ENCODE measurements around the gene GRID2.
"Not testable (repeated sequence)": the region's sequence is repeated elsewhere in the genome, so short reads cannot be mapped to it uniquely, and the experiment has no call there.

Gene GRID2

DNA sequence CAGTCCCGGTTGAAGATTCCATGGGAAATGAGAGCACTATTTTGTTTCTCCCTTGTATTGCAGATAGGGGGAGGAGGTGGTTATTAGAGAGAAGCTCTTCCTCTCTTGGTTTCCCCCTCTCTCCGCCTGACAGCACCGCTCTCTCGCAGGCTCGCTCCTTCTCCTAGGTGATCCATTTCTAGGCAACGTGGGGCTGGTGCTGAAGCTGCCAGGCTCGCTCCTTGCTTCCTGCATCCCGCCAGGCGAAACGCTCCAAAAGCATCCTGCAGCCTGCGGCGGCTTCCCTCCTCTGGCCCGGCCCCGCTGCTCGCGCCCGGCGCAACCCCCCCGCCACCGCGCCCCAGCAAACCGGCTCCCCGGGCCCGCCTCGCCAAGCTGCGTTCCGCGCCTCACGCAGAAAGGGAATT is at the start of gene GRID2:
Gene GRID2, plus strand, starts transcription at position 346 of the 407 bp plus-strand sequence.
- DNase-seq = no peak

DNA sequence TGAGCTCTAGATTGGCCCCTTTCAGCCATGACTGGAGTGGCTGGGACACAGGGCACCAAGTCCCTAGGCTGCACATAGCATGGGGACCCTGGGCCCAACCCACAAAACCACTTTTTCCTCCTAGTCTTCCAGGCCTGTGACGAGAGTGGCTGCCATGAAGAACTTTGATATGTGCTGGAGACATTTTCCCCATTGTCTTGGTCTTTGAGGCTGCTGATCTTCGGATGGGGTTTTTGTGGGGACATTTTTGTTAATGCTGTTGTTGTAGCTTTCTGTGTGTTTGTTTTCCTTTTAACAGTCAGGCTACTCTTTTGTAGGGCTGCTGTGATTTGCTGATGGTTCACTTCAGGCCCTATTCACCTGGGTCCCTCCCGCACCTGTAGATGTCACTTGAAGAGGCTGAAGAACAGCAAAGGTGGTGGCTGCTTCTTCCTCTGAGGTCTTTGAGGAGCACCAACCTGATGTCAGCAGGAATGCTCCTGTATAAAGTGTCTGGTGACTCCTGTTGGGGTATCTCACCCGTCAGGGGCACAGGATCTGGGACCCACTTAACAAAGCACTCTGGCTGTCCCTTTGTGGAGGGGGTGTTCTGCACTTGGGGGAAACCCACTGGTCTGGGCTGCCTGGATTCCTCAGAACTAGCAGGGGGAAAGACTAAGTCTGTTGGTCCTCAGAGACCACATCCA is 49.6 kb upstream of the GRID2 start:
- no peak for DNase-seq

DNA sequence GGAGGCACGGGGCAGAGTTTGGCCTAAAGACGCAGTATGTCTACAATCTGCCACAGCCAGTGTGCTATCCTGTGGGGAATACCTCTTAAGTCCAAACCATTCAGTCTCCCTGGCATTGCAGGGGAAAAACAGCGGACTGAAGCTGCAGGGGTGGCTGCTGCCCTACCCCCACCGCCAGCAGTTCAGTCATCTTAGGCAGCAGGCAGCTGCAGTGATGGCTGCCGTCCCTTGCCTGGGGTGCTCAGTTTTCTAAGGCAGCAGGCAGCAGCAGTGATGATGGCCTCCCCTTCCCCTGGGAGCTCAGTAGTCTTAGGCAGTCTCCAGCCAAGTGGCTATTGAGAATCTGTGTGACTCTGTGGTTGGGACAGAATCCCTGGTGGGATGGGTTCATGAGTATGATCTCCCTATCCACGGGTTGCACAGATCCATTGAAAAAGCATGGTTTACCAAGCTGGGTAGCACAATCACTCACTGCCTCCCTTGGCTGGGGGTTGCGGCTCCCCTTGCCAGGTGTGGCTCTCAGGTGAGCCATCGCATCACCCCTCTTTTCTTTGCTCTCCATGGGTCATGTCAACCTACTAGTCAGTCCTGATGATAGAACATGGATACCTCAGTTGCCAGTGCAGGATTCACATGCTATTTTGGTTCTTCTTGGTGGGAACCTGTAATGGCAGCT is 48.9 kb upstream of the GRID2 start:
- no peak for DNase-seq

DNA sequence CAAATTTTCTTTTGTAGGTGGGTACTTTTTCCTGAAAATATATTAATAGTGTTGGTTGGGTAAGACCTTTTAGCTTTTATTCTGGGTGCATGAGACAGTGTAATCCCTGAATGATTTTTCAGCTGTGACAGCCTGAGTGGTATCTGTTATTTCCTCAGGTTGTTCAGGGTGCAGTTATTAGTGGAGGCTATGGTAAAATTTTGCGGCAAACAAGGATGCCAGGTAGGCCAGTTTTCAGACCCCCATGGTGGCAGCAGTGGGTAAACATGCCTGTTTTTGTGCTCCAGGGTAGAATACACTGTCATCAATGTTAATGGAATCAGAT is 47.9 kb upstream of the GRID2 start:
- DNase-seq = no peak

DNA sequence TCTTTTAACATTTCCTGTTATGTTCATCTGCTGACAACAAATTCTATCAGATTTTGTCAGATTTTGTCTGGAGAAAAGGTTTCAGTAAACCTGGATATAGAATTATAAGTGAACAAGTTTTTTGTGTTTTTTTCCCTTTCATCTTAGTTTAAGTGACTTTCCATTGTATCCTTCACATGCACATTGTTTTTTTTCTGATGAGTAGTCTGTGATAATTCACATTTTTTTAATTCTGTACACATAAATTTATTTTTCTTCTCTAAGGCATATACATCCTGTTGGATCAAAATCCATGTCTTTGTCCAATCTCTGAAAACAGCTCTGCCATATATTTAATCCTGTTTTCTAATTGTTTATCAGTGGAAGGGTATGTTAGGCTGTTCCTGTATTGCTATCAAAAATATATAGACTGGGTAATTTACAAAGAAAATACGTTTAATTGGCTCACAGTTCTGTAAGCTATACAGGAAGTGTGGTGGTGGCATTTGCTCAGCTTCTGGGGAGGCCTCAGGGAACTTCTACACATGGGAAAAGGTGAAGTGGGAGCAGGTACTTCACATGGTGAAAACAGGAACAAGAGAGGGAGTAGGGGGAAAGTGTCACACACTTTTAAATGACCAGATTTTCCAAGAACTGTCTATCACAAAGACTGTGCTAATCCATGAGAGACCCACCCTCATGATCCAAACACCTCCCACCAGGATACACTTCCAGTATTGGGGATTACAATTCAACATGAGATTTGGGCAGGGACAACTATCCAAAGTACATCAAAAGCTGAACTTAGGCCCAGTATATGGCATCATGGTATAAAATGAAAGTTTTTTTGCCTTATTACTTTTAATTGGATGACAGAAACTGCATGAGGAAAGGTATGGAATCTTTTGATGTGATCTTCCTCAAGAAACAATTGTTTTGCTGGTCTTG is 45.6 kb upstream of the GRID2 start:
- DNase-seq = no peak

DNA sequence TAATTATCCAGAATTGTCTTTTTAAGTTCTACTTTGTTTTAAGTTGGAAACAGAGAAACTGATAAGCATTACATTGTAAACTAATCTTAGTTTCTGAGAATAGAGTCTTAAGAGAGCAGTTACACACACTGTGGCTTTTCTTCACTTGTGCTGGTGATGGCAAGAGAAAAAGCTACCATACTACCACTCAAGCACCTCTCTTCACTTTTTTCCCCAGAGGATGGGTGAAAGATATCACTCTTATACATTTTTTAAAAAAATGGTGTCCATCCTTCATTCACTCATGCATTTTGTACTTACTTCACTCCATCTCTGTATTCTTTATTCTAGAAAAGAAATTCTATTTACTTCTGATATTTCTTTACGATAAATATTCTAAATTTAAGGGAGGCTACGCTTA is 42.5 kb upstream of the GRID2 start:
- no peak for DNase-seq

DNA sequence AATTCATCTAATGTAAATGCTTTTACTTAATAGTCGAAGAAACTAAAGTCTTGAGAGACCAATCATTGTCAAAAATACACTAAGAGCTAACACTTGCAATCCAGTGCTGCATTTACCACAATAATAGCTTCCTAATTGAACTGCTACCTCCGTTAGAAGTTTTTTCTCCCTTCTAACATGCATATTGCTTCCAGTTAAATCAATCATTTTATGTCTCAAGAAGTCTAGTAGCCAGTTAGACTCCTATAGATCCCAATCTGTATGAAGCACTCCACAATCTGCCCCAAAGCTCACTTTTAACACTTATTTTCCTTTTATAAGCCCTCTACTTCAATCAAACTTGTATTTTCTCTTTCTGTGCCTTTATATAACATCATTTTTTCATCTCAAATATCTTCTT is 41.4 kb upstream of the GRID2 start:
- DNase-seq = no peak

DNA sequence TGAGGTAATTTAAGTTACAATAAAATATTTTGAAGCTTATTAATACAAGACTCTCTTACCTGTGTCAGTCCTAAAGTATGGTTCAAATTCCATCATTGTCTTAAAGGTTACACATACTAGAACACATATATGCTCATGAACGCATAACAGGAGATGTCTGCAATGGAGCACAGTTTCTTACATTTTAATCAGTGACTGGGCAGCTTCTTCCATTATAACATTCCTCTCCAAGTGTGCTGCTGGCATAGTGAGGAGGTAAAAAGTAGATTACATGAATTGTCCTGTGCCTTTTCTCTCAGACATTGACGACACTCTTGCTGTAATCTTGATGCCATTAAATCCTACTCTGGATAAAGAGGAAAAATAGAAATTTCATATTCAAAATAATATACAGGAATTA is 40.8 kb upstream of the GRID2 start:
- DNase-seq = no peak

DNA sequence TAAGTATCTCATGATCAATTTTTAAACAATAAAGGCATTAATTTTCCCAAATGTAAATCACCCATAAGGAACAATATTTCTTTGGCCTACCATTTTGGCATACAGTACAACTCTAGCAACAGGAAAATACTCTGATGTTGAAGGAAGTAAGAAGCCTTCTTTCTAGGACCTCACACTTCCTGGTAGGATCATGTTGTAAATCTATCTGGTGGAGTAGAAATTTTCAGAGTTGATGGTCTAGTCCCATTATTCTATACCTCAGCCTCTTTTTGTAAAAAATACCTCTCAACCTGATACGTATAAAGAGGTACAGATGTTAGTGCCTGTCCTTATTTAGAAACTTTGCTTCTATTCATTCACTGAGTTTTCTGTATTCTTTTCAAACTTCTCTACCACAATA is 40.2 kb upstream of the GRID2 start:
- DNase-seq = no peak

DNA sequence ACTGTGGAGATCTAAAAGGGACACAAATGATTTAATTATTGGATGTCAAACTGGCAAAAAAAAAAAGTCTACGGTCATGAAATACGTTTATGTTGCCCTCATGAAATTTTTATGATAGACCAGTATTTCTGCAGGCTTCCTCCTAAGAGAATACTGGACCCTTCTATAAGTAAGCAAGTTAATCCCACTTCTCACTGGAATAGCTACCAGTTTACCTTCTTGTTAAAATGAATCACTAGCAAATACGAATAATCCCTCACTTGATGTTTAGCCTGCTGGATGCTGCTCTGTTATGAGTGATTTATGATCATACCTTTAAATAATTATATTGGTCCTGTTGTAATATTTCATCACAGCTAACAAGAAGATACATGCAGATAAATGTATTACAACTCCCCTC is 39.6 kb upstream of the GRID2 start:
- no peak for DNase-seq

DNA sequence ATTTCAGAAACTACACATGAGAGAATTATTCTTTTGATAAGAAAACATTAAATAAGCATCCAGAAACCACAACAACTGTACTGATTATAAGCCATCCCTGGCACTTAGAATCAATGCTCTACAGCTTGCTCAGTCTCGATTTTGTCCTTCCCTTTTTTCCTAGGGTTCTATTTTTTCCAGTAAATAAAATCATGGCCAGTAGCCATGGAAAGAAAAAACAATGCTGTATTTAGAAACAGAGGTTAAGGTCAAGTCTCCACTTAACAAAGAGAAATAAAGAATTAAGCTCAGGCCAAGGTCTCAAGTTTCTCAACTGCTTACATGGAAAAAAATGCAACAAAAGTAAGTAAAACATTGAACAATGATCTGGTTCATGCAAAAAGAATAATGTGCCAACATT is 38.7 kb upstream of the GRID2 start:
- DNase-seq = no peak

DNA sequence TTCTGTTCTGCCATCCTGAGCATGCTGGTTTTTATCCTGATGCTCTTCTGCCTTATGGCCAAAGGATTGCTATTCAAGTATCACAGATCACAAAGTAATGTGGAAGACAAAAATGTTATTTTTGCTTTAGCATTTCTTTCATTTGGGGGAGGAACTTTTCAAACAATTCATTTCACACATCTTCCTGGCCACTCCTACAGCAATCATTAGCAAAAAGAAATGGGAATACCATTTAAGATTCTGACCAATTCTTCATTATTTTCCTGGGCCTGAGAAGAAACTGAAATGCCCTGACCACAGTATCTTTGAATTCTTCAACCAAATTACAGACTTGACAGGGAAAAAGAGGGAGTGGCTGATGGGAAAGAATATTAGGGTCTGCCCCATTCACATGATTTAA is 38.0 kb upstream of the GRID2 start:
- DNase-seq = no peak

DNA sequence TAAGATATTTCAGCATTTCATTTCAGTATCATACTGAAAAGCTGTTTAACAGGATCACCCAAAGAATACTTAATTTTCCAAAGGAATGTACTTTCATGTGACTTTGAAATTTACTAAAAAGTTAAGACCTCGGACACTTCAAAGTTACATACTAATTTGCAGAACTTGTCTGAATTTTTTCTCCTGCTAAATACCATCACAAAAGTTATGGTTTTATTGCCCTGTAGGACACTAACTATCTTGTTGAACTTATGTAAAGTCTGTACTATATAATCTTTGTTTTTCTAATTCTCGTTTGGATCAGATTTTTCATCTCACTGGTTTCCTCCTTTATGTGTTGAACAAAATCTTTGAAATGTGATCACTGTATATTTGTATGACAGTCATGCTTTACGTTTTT is 37.2 kb upstream of the GRID2 start:
- DNase-seq = no peak

DNA sequence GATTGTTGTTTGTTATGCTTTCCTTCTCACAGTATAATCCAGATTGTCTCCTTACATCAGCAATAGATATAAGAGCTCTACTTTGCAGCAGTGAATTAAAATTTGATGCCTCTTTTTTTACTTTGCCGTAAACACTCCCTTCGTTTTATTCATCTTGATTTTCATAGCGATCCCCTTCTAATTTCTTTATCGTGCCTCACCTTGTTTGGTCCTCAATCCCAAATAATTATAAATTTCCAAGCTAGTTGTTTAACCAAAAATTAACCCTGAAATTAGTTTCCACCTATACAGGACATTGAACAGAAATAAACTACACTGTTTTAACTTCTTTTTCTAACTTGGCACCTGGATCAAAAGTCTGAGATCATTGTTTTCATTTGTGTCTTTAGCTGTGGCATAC is 35.1 kb upstream of the GRID2 start:
- DNase-seq = no peak

DNA sequence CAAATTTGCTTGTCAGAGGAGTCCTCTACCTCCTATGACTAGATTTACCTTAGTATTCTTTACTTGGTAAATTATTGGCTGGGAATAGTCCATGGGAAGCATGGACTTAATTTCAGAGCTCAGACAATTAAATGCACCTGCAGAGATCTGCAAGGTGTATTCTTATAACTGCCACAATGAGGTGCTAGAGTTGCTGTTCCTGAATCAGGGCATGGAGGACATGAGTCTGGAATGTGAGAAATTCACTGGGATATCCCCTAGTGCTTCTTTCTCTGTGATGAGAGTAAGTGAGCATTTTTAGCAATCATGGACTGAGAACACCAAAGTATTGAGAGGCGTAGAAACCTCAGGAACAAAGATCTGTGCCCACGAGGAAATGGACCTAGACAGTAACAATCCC is 32.9 kb upstream of the GRID2 start:
- DNase-seq = no peak

DNA sequence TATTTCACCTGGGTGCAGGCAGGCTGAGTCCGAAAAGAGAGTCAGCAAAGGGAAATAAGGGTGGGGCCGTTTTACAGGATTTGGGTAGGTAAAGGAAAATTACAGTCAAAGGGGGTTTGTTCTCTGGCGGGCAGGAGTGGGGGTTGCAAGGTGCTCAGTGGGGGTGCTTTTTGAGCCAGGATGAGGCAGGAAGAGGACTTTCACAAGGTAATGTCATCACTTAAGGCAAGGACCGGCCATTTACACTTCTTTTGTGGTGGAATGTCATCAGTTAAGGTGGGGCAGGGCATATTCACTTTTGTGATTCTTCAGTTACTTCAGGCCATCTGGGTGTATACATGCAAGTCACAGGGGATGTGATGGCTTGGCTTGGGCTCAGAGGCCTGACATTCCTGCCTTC is 32.2 kb upstream of the GRID2 start:
- not testable (repeated sequence) for DNase-seq

DNA sequence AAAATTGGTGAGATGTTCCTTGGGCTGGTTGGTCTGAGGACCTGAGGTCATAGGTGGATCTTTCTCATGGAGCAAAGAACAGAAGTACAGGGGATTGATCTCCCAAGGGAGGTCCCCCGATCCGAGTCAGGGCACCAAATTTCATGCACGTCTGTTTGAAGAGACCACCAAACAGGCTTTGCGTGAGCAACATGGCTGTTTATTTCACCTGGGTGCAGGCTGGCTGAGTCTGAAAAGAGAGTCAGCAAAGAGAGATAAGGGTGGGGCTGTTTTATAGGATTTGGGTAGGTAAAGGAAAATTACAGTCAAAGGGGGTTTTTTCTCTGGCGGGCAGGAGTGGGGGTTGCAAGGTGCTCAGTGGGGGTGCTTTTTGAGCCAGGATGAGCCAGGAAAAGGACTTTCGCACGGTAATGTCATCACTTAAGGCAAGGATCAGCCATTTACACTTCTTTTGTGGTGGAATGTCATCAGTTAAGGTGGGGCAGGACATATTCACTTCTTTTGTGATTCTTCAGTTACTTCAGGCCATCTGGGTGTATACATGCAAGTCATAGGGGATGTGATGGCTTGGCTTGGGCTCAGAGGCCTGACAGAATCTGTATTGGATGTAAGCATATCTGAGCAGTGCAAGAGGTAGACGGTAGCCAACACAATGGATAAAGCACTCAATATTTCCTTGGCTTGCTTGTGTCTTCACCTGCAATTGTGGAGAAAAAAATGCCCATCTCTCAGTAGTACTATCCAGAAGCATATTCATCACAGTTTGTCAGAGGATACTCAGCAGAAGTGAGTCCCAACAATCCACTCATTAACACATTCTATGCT is 26.5 kb upstream of the GRID2 start:
- DNase-seq = not testable (repeated sequence)

DNA sequence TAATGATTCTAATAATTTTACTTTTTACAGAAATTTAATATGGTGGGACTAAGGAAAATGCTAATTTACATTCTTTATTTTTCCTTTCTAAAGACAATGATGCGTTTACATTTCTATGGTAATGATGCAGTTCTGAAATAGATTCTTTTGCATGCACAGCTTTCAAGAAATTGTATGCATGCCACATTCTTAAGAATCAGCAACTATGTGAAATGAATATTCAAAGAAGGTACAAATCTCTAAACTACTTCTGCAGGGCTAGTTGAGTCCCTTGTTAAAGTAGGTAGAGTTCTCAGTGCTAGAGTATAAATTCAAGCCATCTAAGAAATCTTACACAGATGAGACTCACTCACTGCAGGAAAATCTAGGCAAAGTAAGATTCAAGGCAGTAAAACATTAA is 24.5 kb upstream of the GRID2 start:
- DNase-seq = no peak

DNA sequence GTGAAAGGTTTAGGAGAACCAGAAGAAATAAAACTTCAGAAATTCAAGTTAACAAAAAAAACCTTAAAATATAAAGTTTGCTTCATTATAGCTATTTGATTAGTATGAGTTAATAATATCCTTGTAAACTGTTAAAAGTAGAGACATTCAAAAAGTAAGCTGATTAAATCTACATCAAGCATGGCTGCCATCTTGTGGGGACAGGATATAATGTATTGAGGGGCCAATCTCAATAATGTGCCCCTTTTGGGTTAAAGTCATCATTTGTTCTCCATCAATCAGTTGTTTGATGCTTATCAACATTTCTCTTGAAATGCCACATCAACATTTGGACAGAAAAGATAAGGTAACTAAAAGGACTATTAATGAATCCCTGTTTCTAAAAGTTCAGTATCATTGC is 4.6 kb upstream of the GRID2 start:
- DNase-seq = no peak

DNA sequence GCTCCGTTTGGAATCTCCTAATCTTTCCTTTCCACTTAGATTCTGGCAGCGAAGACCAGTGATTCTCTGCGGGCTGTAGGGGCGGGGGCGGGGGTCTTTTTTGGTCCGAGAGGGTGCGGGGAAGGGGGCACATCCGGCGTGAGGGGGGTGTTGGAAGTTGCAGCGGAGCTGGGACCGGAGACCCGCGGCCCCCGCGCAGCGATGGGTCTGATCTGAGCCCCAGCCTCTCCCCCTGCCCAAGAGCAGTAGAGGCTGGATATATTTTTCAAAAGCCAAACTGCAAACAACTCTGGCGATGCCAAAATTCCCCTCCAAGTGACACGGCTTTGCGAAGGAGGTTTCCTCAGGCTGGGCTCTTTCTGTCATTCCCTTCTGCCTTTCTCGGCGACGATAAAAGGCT is 355 bp downstream of the GRID2 start:
- DNase-seq = no peak

DNA sequence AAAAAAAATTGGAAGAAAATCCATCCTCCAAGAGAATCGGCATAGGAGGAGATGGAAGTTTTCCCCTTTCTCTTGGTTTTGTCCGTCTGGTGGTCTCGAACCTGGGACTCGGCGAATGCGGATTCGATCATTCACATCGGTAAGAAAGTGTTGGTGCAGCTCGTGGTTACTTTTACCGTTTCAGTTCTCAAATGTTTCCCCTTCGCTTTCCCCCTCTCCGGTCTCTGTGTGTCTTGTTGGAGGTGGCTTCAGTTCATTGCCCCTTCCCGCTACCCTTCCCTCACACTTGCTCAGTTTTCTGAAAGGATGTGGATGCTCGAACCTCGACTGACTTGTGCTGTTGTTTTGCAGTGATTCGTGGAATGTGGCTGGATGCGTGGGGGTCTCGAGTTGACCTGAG is 840 bp downstream of the GRID2 start:
- no peak for DNase-seq

DNA sequence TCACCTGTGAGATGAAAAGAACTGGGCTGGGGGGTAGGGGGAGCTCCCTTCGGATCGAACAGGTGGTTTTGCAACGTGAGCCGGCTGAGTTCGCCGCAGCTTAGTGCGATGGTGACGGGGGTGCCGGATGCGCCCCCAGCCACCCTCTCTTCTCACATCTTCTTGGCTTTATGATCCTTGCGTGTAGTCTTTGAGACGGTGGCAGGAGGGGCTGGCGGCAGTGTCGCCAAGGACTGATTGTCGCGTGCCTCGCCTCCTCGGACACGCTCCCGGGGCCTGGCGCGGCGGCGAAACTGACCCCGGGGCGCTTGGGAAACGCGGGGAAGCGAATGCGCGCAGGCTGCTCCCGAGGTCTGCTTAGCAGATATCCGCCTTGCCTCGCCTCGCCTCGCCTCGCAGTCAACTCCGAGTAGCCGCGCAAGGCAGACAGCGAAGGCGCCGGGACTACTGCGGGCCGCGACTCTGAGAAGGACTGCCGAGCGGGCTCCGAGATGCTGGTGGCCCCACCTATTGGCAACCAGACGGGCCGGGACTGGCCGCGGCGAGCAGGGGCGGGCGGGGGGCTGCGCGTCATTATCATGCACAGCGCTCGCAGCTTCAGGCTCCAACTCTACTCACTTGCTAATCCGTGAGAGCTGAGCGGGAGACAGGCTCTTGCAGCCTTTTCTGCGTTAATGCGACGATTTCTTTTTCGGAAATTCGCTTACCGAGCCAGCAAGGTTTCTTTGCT is 1.5 kb downstream of the GRID2 start:
- no peak for DNase-seq

Data from CD4-positive, alpha-beta T cell treated with Interleukin-1 beta for 1 hour (primary cell).